SU-DHL-6 (cell line): ENCODE measurements around the gene RNU2-63P.

Source experiments
- CTCF ChIP-seq: fragments of 200-600 bp; sonication (generic); IDR thresholded peaks from one replicate; pipeline ENCODE4 v1.5.1; 2017; ENCODE audit warnings: antibody characterized with exemption, mild to moderate bottlenecking, low read length, moderate library complexity; ENCODE audit not compliant: insufficient read depth, poor library complexity, severe bottlenecking
- EZH2phosphoT487 ChIP-seq: fragments of 200-600 bp; sonication (generic), shearing (Covaris generic); conservative IDR thresholded peaks from 2 replicates; pipeline ENCODE4 v1.6.1; 2018; ENCODE audit warnings: mild to moderate bottlenecking, antibody characterized with exemption, low read length, moderate library complexity, mixed read lengths

GRCh38 chr2:88002359-88002707 lies 14.0 kb downstream of the RNU2-63P start:
- TF ChIP-seq CTCF, result no peak
- no peak for TF ChIP-seq EZH2phosphoT487
